GM21786 (cell line): ENCODE results near the gene DCUN1D2.
"Not testable (repeated sequence)": the region's sequence is repeated elsewhere in the genome, so short reads cannot be mapped to it uniquely, and the experiment has no call there.

ENCODE experiments used
- ATAC-seq: cut with Tn5 transposase; IDR thresholded peaks from one replicate; pipeline ENCODE4 v1.9.1; 2021; ENCODE audit not compliant: unreplicated experiment

DCUN1D2 gene

GRCh38 chr13:113491982-113492381 lies 1.5 kb upstream of the DCUN1D2 start:
- ATAC-seq = no peak

- ATAC-seq = no peak
These were observed 940 bp upstream of the DCUN1D2 start for GRCh38 chr13:113491418-113491883.

- ATAC-seq = peak; percentile 16
These were observed 689 bp downstream of the DCUN1D2 start for GRCh38 chr13:113489549-113490495.

- no peak for ATAC-seq
These were observed 1.4 kb downstream of the DCUN1D2 start for GRCh38 chr13:113489171-113489548.

GRCh38 chr13:113488283-113488682 lies 2.2 kb downstream of the DCUN1D2 start:
- ATAC-seq = no peak

GRCh38 chr13:113486698-113487097 lies 3.8 kb downstream of the DCUN1D2 start:
- ATAC-seq = no peak

GRCh38 chr13:113485545-113485944 lies 5.0 kb downstream of the DCUN1D2 start:
- no peak for ATAC-seq

GRCh38 chr13:113483504-113484293 lies 6.8 kb downstream of the DCUN1D2 start:
- no peak for ATAC-seq

GRCh38 chr13:113483081-113483480 lies 7.4 kb downstream of the DCUN1D2 start:
- ATAC-seq = no peak

- ATAC-seq = no peak
These were observed 11.3 kb downstream of the DCUN1D2 start for GRCh38 chr13:113479179-113479578.

- ATAC-seq = no peak
These were observed 12.8 kb downstream of the DCUN1D2 start for GRCh38 chr13:113477724-113478123.

GRCh38 chr13:113476811-113477210 lies 13.7 kb downstream of the DCUN1D2 start:
- ATAC-seq = no peak

GRCh38 chr13:113475911-113476310 lies 14.6 kb downstream of the DCUN1D2 start:
- ATAC-seq = no peak

- no peak for ATAC-seq
These were observed 15.2 kb downstream of the DCUN1D2 start for GRCh38 chr13:113475280-113475679.

- no peak for ATAC-seq
These were observed 16.3 kb downstream of the DCUN1D2 start for GRCh38 chr13:113474179-113474578.

- no peak for ATAC-seq
These were observed 18.0 kb downstream of the DCUN1D2 start for GRCh38 chr13:113472355-113473025.

- no peak for ATAC-seq
These were observed 18.7 kb downstream of the DCUN1D2 start for GRCh38 chr13:113471844-113472243.

GRCh38 chr13:113470635-113471163 lies 19.8 kb downstream of the DCUN1D2 start:
- not testable (repeated sequence) for ATAC-seq

- ATAC-seq = no peak
These were observed 20.4 kb downstream of the DCUN1D2 start for GRCh38 chr13:113470073-113470472.

- ATAC-seq = no peak
These were observed 20.9 kb downstream of the DCUN1D2 start for GRCh38 chr13:113469582-113469981.
